ENCODE results near the gene SCFD1. TPM values are rescaled to one million over a fixed set of nuclear protein-coding genes. Genes with fewer than 3 reads are reported as not detected.

The SCFD1 gene
- total RNA-seq, 1 donor from 2014 or later, result 68.8 TPM

DNA sequence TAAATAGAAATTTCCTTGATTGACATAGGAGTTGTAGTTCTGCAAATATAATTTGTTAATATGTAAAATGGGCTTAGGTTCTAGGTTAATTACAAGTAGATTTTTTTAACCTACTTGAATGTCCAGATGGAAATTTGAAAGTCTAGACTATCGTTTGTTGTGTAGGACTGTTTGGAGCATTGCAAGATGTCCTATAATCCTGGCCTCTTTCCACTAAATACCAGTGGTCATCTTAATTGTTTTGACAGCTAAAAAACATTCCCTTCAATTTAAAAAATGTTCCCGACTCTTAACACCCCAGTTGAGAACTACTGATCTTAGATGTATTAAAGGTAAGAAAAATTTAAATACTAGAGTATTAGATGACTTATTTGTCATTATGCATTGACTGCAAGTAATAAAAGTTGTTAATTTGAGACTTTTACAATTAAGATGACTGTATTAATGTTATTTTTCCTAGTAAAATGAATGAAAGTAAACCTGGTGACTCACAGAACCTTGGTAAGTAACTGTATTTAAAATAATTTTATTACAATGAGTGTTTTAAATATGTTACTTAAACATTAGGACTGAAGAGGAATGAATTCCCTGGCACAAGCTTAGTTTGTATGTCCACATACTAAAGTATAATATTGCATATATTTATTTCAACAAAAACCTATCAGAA lies 41.4 kb upstream of the SCFD1 start:
- Mint-ChIP-seq H3K4me1 (ENCODE audit: unreplicated experiment) (no peaks in the 10 kb centered on the region), H3K27me3 (no peaks in the 10 kb centered on the region), H3K9me3 (peaks cover 11% of the 10 kb centered on the region), H3K36me3 (peaks cover 45% of the 10 kb centered on the region), H3K27ac (no peak overlapping the region), H3K4me3 (no peak overlapping the region)
- DNase-seq (ENCODE audit: extremely low spot score, unreplicated experiment), result no peak
- TF ChIP-seq, protein P1, sequence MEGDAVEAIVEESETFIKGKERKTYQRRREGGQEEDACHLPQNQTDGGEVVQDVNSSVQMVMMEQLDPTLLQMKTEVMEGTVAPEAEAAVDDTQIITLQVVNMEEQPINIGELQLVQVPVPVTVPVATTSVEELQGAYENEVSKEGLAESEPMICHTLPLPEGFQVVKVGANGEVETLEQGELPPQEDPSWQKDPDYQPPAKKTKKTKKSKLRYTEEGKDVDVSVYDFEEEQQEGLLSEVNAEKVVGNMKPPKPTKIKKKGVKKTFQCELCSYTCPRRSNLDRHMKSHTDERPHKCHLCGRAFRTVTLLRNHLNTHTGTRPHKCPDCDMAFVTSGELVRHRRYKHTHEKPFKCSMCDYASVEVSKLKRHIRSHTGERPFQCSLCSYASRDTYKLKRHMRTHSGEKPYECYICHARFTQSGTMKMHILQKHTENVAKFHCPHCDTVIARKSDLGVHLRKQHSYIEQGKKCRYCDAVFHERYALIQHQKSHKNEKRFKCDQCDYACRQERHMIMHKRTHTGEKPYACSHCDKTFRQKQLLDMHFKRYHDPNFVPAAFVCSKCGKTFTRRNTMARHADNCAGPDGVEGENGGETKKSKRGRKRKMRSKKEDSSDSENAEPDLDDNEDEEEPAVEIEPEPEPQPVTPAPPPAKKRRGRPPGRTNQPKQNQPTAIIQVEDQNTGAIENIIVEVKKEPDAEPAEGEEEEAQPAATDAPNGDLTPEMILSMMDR (conservative IDR thresholded peaks at IDR 0.05), result no peak

DNA sequence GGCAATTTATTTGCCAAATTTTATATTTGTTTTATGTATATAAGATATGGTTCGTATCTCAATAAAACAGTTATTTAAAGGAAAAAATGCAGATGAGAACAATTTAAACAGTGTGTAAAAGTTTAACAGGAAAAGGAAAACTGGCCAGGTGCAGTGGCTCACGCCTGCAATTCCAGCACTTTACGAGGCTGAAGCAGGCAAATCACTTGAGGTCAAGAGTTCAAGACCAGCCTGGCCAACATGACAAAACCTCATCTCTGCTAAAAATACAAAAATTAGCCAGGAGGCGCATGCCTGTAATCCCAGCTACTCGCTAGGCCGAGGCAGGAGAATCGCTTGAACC lies 40.9 kb upstream of the SCFD1 start:
- no peak for DNase-seq (ENCODE audit: extremely low spot score, unreplicated experiment)
- H3K9me3 Mint-ChIP-seq, result peaks cover 11% of the 10 kb centered on the region
- H3K4me1 Mint-ChIP-seq (ENCODE audit: unreplicated experiment), result no peaks in the 10 kb centered on the region
- H3K36me3 Mint-ChIP-seq, result peaks cover 46% of the 10 kb centered on the region
- no peak overlapping the region for H3K4me3 Mint-ChIP-seq
- TF ChIP-seq, protein P1 (conservative IDR thresholded peaks at IDR 0.05), result no peak
- H3K27ac Mint-ChIP-seq, result no peak overlapping the region
- no peaks in the 10 kb centered on the region for H3K27me3 Mint-ChIP-seq

DNA sequence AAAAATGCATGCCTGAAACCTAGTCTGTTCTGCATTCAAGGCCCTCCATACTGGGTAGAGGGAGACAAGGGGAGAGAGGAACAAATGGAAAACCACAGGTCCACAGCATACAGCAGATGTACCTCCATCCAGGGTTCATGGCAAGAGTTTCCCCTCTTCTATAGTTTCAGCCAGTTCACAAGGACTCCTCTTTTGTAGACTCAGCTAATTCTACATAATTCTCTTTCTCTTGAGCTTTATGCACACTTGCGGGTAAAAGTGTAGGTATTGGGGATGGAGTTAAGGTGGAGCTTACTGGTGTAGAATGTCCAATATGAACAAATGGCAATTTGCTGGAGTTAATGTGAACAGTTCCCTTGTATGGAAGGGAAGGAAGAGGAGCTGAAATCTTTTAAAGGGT lies 39.7 kb upstream of the SCFD1 start:
- Mint-ChIP-seq H3K4me3 (no peak overlapping the region), H3K4me1 (ENCODE audit: unreplicated experiment) (no peaks in the 10 kb centered on the region), H3K9me3 (peaks cover 10% of the 10 kb centered on the region), H3K27me3 (no peaks in the 10 kb centered on the region), H3K27ac (no peak overlapping the region), H3K36me3 (peaks cover 51% of the 10 kb centered on the region)
- TF ChIP-seq, protein P1 (conservative IDR thresholded peaks at IDR 0.05), result no peak
- DNase-seq (ENCODE audit: extremely low spot score, unreplicated experiment), result no peak

DNA sequence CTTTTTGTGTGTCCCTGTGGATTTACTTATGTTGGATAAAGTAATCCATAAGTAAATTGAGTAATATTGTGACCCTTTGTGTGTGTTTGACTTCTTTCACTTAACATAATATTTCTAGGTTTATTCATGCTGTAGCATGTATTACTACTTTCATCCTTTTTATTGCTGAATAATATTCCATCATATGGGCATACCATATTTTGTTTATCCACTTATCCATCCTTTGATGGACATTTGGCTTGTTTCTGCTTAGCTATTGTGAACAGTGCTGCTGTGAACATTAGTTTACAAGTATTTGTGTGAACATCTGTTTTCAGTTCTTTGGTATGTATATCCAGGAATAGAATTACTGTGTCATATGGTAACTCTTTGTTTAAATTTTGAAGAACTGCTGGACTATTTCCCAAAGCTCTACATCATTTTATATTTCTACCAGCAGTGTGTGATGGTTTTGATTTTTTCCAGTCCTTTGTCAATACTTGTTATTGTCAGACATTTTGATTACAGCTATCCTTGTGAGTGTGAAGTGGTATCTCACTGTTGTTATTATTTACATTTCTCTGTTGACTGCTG lies 38.0 kb upstream of the SCFD1 start:
- Mint-ChIP-seq H3K36me3 (peaks cover 48% of the 10 kb centered on the region), H3K4me3 (no peak overlapping the region), H3K27ac (no peak overlapping the region), H3K27me3 (no peaks in the 10 kb centered on the region), H3K9me3 (peaks cover 7% of the 10 kb centered on the region), H3K4me1 (ENCODE audit: unreplicated experiment) (no peaks in the 10 kb centered on the region)
- DNase-seq (ENCODE audit: extremely low spot score, unreplicated experiment), result no peak
- TF ChIP-seq, protein P1 (conservative IDR thresholded peaks at IDR 0.05), result no peak

DNA sequence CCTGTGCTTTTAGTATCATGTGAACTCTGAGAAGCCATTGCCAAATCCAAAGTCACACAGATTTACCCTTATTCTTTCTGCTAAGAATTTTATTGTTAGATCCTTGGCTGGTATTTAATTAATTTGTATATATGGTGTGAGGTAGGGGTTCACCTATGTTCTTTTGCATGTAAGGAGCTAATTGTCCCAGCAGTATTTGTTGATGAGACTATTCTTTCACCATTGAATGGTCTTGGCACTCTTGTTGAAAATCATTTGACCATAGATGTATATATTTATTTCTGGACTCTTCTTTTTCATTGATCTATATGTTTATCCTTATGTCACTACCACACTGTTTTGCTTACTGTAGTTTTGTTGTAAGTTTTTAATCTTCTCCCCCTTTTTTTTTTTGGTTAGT lies 36.9 kb upstream of the SCFD1 start:
- no peak overlapping the region for H3K4me3 Mint-ChIP-seq
- H3K27ac Mint-ChIP-seq, result no peak overlapping the region
- H3K27me3 Mint-ChIP-seq, result no peaks in the 10 kb centered on the region
- TF ChIP-seq, protein P1 (conservative IDR thresholded peaks at IDR 0.05), result no peak
- no peak for DNase-seq (ENCODE audit: extremely low spot score, unreplicated experiment)
- no peaks in the 10 kb centered on the region for H3K4me1 Mint-ChIP-seq (ENCODE audit: unreplicated experiment)
- peaks cover 55% of the 10 kb centered on the region for H3K36me3 Mint-ChIP-seq
- H3K9me3 Mint-ChIP-seq, result peaks cover 7% of the 10 kb centered on the region

All from type B pancreatic cell (in vitro differentiated cells).